HEK293 (cell line): ENCODE measurements around the gene ROR2.

Experiments used
- CTCF ChIA-PET: fragments of 350-600 bp; formaldehyde crosslinking; extraction: SDS; loops from one replicate; lab custom pipeline; 2021; ENCODE audit warnings: antibody characterized with exemption; lab: Yijun Ruan, JAX
- POLR2A ChIA-PET: fragments of 300-600 bp; formaldehyde crosslinking; extraction: SDS; loops from one replicate; lab custom pipeline; 2020; ENCODE audit warnings: antibody characterized with exemption, inconsistent platforms; lab: Yijun Ruan, JAX
- H3K27ac ChIP-seq: fragments of 200-500 bp; sonication (Bioruptor generic); 2 replicates; pipeline ENCODE4 v1.5.1; 2014; ENCODE audit warnings: low read depth, low read length, control low read depth, inconsistent platforms; ENCODE audit errors: extremely low read depth
- H3K36me3 ChIP-seq, 2 experiments: fragments of 200-500 bp in 1 of 2; sonication (Bioruptor generic) in 1 of 2; 1 replicate in 1 of 2; 2 replicates in 1 of 2; pipeline ENCODE4 v1.5.1; 2014 to 2017; ENCODE audit warnings: inconsistent platforms in 2 of 2, low read length in 2 of 2; ENCODE audit not compliant: control insufficient read depth in 2 of 2, insufficient read depth in 1 of 2
- H3K4me1 ChIP-seq: fragments of 200-500 bp; sonication (Bioruptor generic); 2 replicates; pipeline ENCODE4 v1.5.1; 2014; ENCODE audit warnings: mild to moderate bottlenecking, low read length, inconsistent platforms; ENCODE audit not compliant: control insufficient read depth, insufficient read depth
- H3K4me3 ChIP-seq: 2 replicates; pipeline ENCODE4 v1.5.1; 2011; ENCODE audit warnings: low read depth, mild to moderate bottlenecking, control low read depth, low read length, moderate library complexity
- H3K9me3 ChIP-seq: fragments of 200-500 bp; sonication (Bioruptor generic); 2 replicates; pipeline ENCODE4 v1.5.1; 2014; ENCODE audit warnings: low read depth, low read length, inconsistent platforms; ENCODE audit not compliant: control insufficient read depth, insufficient read depth
- BCL11B ChIP-seq: fragments of 450-650 bp; formaldehyde crosslinking; IDR thresholded peaks from 2 replicates; pipeline ENCODE4 v1.5.1; 2016; ENCODE audit warnings: low read depth, missing biosample characterization, missing genetic modification characterization
- EGR2 ChIP-seq: fragments of 450-650 bp; formaldehyde crosslinking; IDR thresholded peaks from 2 replicates; pipeline ENCODE4 v1.5.1; 2016; ENCODE audit warnings: low read depth, missing biosample characterization, missing genetic modification characterization
- GFI1B ChIP-seq: fragments of 450-650 bp; formaldehyde crosslinking; IDR thresholded peaks from 2 replicates; pipeline ENCODE4 v1.5.1; 2016; ENCODE audit warnings: missing biosample characterization, missing genetic modification characterization
- TRIM28 ChIP-seq: IDR thresholded peaks from 2 replicates; pipeline ENCODE4 v1.6.1; 2011; ENCODE audit warnings: low read length, control low read depth, borderline replicate concordance
- YY2 ChIP-seq: fragments of 450-650 bp; formaldehyde crosslinking; IDR thresholded peaks from 2 replicates; pipeline ENCODE4 v1.5.1; 2016; ENCODE audit warnings: missing biosample characterization, missing genetic modification characterization
- ZBTB1 ChIP-seq: fragments of 450-650 bp; formaldehyde crosslinking; IDR thresholded peaks from 2 replicates; pipeline ENCODE4 v1.5.1; 2016; ENCODE audit warnings: missing biosample characterization, missing genetic modification characterization
- ZEB2 ChIP-seq: fragments of 450-650 bp; formaldehyde crosslinking; IDR thresholded peaks from 2 replicates; pipeline ENCODE4 v1.5.1; 2016; ENCODE audit warnings: missing biosample characterization, missing genetic modification characterization
- ZFHX2 ChIP-seq: fragments of 450-650 bp; formaldehyde crosslinking; conservative IDR thresholded peaks from 2 replicates; pipeline ENCODE4 v1.5.1; 2016; ENCODE audit warnings: missing biosample characterization, missing genetic modification characterization
- ZNF140 ChIP-seq: fragments of 450-650 bp; formaldehyde crosslinking; IDR thresholded peaks from 2 replicates; pipeline ENCODE4 v1.5.1; 2016; ENCODE audit warnings: missing biosample characterization, missing genetic modification characterization
- ZNF155 ChIP-seq: fragments of 450-650 bp; formaldehyde crosslinking; IDR thresholded peaks from 2 replicates; pipeline ENCODE4 v1.5.1; 2016; ENCODE audit warnings: missing biosample characterization, missing genetic modification characterization
- ZNF202 ChIP-seq: fragments of 450-650 bp; formaldehyde crosslinking; IDR thresholded peaks from 2 replicates; pipeline ENCODE4 v1.5.1; 2016; ENCODE audit warnings: missing biosample characterization, missing genetic modification characterization, borderline replicate concordance
- ZNF211 ChIP-seq: fragments of 450-650 bp; formaldehyde crosslinking; IDR thresholded peaks from 2 replicates; pipeline ENCODE4 v1.5.1; 2016; ENCODE audit warnings: low read depth, missing biosample characterization, missing genetic modification characterization
- ZNF239 ChIP-seq: fragments of 450-650 bp; formaldehyde crosslinking; IDR thresholded peaks from 2 replicates; pipeline ENCODE4 v1.5.1; 2016; ENCODE audit warnings: missing biosample characterization, missing genetic modification characterization
- ZNF596 ChIP-seq: fragments of 450-650 bp; IDR thresholded peaks from 2 replicates; pipeline ENCODE4 v1.5.0; 2018; ENCODE audit warnings: missing biosample characterization, mild to moderate bottlenecking, missing genetic modification characterization, moderate library complexity
- ZNF629 ChIP-seq: fragments of 450-650 bp; formaldehyde crosslinking; IDR thresholded peaks from 2 replicates; pipeline ENCODE4 v1.5.1; 2017; ENCODE audit warnings: missing biosample characterization, missing genetic modification characterization
- ZNF785 ChIP-seq: fragments of 450-650 bp; formaldehyde crosslinking; IDR thresholded peaks from 2 replicates; pipeline ENCODE4 v1.5.1; 2016; ENCODE audit warnings: missing biosample characterization, missing genetic modification characterization
- ZNF843 ChIP-seq: fragments of 450-650 bp; formaldehyde crosslinking; IDR thresholded peaks from 2 replicates; pipeline ENCODE4 v1.5.1; 2016; ENCODE audit warnings: missing biosample characterization, missing genetic modification characterization
- ZSCAN30 ChIP-seq: fragments of 450-650 bp; IDR thresholded peaks from 2 replicates; pipeline ENCODE4 v1.5.1; 2018; ENCODE audit warnings: missing biosample characterization, mild to moderate bottlenecking, missing genetic modification characterization, moderate library complexity
- TF ChIP-seq, protein P1 (sequence below): fragments of 450-650 bp; formaldehyde crosslinking; IDR thresholded peaks from 2 replicates; pipeline ENCODE4 v1.5.1; 2016; ENCODE audit warnings: missing biosample characterization, missing genetic modification characterization
- TF ChIP-seq, protein P2 (sequence below): fragments of 450-650 bp; formaldehyde crosslinking; IDR thresholded peaks from 2 replicates; pipeline ENCODE4 v1.5.0; 2017; ENCODE audit warnings: missing biosample characterization, missing genetic modification characterization, borderline replicate concordance
- TF ChIP-seq, protein P3 (sequence below): fragments of 450-650 bp; formaldehyde crosslinking; conservative IDR thresholded peaks from 2 replicates; pipeline ENCODE4 v1.5.1; 2016; ENCODE audit warnings: low read depth, missing biosample characterization, missing genetic modification characterization
- TF ChIP-seq, protein P4 (sequence below): fragments of 450-650 bp; formaldehyde crosslinking; IDR thresholded peaks from 2 replicates; pipeline ENCODE4 v1.5.1; 2016; ENCODE audit warnings: missing biosample characterization, missing genetic modification characterization

Gene ROR2

DNA sequence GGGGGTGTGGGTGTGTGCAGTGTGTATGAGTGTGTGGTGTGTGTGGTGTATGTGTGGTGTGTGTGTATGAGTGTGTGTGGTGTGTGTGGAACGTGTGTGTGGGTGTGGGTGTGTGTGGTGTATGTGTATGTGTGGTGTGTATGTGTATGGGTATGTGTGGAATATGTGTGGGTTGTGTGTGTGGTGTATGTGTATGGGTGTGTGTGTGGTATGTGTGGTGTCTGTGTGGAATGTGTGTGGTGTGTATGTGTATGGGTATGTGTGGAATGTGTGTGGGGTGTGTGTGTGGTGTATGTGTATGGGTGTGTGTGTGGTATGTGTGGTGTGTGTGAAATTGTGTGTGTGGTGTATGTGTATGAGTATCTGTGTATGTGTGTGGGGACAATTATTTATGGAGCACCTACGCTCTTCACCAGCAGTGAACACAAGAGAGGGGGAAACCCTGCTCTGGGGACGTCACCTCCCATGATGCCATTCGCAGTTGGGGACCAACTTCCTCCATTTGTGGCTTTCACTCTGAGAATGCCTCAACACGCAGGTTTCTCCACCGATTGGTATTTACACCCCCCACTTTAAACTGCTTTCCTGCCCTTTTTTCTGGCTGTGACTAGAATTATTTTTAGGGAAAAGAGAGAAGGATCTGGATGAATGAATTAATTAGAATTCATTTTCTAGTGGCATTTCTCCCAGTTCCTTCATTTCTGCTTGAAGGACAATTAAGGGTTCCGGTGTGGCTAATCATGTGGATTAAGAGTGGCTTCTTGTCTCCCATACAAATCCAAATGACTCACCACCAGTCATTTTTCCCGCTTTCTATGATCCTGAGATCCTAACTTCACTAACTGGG is 238.1 kb downstream of the ROR2 start:
- H3K36me3 ChIP-seq: no peaks in the 10 kb centered on the region
- no peak overlapping the region for H3K4me3 ChIP-seq
- CTCF ChIA-PET: interaction anchor here (1.1 kb wide), 1 partner anchor 23 kb away, joined by 3 read pairs; no protein-coding TSS in a partner anchor
- POLR2A ChIA-PET: no interaction called here
- H3K27ac ChIP-seq: no peak overlapping the region
- H3K4me1 ChIP-seq: no peaks in the 10 kb centered on the region
- H3K9me3 ChIP-seq: no peaks in the 10 kb centered on the region
- TF ChIP-seq ZFHX2 (tag by site-specific recombination) (peak; percentile 85), EGR2 (tag by site-specific recombination) (peak; percentile 85), ZBTB1 (tag by site-specific recombination) (no peak)
- TF ChIP-seq, protein P1, sequence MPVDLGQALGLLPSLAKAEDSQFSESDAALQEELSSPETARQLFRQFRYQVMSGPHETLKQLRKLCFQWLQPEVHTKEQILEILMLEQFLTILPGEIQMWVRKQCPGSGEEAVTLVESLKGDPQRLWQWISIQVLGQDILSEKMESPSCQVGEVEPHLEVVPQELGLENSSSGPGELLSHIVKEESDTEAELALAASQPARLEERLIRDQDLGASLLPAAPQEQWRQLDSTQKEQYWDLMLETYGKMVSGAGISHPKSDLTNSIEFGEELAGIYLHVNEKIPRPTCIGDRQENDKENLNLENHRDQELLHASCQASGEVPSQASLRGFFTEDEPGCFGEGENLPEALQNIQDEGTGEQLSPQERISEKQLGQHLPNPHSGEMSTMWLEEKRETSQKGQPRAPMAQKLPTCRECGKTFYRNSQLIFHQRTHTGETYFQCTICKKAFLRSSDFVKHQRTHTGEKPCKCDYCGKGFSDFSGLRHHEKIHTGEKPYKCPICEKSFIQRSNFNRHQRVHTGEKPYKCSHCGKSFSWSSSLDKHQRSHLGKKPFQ (tag by site-specific recombination): no peak
- TF ChIP-seq, protein P2, sequence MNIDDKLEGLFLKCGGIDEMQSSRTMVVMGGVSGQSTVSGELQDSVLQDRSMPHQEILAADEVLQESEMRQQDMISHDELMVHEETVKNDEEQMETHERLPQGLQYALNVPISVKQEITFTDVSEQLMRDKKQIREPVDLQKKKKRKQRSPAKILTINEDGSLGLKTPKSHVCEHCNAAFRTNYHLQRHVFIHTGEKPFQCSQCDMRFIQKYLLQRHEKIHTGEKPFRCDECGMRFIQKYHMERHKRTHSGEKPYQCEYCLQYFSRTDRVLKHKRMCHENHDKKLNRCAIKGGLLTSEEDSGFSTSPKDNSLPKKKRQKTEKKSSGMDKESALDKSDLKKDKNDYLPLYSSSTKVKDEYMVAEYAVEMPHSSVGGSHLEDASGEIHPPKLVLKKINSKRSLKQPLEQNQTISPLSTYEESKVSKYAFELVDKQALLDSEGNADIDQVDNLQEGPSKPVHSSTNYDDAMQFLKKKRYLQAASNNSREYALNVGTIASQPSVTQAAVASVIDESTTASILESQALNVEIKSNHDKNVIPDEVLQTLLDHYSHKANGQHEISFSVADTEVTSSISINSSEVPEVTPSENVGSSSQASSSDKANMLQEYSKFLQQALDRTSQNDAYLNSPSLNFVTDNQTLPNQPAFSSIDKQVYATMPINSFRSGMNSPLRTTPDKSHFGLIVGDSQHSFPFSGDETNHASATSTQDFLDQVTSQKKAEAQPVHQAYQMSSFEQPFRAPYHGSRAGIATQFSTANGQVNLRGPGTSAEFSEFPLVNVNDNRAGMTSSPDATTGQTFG (tag by site-specific recombination): no peak
- TF ChIP-seq, protein P3, sequence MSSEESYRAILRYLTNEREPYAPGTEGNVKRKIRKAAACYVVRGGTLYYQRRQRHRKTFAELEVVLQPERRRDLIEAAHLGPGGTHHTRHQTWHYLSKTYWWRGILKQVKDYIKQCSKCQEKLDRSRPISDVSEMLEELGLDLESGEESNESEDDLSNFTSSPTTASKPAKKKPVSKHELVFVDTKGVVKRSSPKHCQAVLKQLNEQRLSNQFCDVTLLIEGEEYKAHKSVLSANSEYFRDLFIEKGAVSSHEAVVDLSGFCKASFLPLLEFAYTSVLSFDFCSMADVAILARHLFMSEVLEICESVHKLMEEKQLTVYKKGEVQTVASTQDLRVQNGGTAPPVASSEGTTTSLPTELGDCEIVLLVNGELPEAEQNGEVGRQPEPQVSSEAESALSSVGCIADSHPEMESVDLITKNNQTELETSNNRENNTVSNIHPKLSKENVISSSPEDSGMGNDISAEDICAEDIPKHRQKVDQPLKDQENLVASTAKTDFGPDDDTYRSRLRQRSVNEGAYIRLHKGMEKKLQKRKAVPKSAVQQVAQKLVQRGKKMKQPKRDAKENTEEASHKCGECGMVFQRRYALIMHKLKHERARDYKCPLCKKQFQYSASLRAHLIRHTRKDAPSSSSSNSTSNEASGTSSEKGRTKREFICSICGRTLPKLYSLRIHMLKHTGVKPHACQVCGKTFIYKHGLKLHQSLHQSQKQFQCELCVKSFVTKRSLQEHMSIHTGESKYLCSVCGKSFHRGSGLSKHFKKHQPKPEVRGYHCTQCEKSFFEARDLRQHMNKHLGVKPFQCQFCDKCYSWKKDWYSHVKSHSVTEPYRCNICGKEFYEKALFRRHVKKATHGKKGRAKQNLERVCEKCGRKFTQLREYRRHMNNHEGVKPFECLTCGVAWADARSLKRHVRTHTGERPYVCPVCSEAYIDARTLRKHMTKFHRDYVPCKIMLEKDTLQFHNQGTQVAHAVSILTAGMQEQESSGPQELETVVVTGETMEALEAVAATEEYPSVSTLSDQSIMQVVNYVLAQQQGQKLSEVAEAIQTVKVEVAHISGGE (tag by site-specific recombination): 0 out of 2 replicates have a peak, but pooled peaks have one; percentile 37

DNA sequence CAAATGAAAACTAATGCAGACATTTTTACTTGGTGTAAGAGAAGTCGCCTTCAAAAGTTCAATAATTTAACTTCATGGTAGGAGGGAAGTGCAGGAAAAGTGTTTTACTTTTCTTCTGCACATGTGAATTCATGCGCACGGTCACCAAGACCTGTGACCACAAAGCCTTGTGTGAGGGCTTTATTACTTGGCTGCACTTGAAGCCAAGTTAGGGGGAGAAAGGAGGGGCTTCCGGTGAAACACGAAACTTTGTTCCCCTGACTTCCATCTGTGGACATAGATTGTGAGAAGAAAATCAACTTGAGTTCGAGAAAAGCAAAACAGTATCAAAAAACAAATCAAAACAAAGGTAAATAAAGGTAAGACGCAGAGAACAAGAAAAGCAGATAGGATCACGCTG is 239.9 kb downstream of the ROR2 start:
- Histone ChIP-seq H3K27ac (no peak overlapping the region), H3K4me3 (no peak overlapping the region), H3K4me1 (no peaks in the 10 kb centered on the region), H3K36me3 (no peaks in the 10 kb centered on the region), H3K9me3 (no peaks in the 10 kb centered on the region)
- POLR2A ChIA-PET: no interaction called here
- CTCF ChIA-PET: no interaction called here
- no peak for TF ChIP-seq GFI1B (tag by site-specific recombination)
- TF ChIP-seq ZEB2: no peak
- no peak for TF ChIP-seq ZNF202 (tag by site-specific recombination)
- no peak for TF ChIP-seq ZNF211
- TF ChIP-seq, protein P4, sequence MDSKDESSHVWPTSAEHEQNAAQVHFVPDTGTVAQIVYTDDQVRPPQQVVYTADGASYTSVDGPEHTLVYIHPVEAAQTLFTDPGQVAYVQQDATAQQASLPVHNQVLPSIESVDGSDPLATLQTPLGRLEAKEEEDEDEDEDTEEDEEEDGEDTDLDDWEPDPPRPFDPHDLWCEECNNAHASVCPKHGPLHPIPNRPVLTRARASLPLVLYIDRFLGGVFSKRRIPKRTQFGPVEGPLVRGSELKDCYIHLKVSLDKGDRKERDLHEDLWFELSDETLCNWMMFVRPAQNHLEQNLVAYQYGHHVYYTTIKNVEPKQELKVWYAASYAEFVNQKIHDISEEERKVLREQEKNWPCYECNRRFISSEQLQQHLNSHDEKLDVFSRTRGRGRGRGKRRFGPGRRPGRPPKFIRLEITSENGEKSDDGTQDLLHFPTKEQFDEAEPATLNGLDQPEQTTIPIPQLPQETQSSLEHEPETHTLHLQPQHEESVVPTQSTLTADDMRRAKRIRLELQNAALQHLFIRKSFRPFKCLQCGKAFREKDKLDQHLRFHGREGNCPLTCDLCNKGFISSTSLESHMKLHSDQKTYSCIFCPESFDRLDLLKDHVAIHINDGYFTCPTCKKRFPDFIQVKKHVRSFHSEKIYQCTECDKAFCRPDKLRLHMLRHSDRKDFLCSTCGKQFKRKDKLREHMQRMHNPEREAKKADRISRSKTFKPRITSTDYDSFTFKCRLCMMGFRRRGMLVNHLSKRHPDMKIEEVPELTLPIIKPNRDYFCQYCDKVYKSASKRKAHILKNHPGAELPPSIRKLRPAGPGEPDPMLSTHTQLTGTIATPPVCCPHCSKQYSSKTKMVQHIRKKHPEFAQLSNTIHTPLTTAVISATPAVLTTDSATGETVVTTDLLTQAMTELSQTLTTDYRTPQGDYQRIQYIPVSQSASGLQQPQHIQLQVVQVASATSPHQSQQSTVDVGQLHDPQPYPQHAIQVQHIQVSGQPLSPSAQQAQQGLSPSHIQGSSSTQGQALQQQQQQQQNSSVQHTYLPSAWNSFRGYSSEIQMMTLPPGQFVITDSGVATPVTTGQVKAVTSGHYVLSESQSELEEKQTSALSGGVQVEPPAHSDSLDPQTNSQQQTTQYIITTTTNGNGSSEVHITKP (tag by site-specific recombination): no peak
- TF ChIP-seq ZSCAN30 (tag by site-specific recombination): no peak
- TF ChIP-seq YY2 (tag by site-specific recombination): no peak
- no peak for TF ChIP-seq ZNF629 (tag by site-specific recombination)
- TF ChIP-seq TRIM28: no peak
- TF ChIP-seq BCL11B (tag by site-specific recombination): no peak
- no peak for TF ChIP-seq ZNF785
- no peak for TF ChIP-seq ZNF140
- no peak for TF ChIP-seq ZNF155 (tag by site-specific recombination)
- TF ChIP-seq ZNF596 (tag by site-specific recombination): no peak
- TF ChIP-seq ZNF239: no peak
- no peak for TF ChIP-seq ZNF843
